Esophagus muscularis mucosa (tissue), 3 donors: ENCODE data around the gene BFSP1.
A peak's percentile ranks its signal among the peaks of the same experiment; 100 is the strongest.

ENCODE experiments used
- POLR2AphosphoS5 ChIP-seq, 2 donors: sonication (generic); formaldehyde crosslinking; IDR thresholded peaks; one replicate each; pipeline ENCODE4 v1.6.1; 2017; ENCODE audit warnings: antibody characterized with exemption in 2 of 2
- TF ChIP-seq, protein P1 (sequence below), 3 experiments: fragments of 200-600 bp in 2 of 3; fragments of 450-650 bp in 1 of 3; sonication (generic) in 2 of 3; IDR thresholded peaks; one replicate each; pipeline ENCODE4 v1.5.1; 2017 to 2019; ENCODE audit warnings: antibody characterized with exemption in 3 of 3, mild to moderate bottlenecking in 2 of 3, moderate library complexity in 1 of 3

DNA sequence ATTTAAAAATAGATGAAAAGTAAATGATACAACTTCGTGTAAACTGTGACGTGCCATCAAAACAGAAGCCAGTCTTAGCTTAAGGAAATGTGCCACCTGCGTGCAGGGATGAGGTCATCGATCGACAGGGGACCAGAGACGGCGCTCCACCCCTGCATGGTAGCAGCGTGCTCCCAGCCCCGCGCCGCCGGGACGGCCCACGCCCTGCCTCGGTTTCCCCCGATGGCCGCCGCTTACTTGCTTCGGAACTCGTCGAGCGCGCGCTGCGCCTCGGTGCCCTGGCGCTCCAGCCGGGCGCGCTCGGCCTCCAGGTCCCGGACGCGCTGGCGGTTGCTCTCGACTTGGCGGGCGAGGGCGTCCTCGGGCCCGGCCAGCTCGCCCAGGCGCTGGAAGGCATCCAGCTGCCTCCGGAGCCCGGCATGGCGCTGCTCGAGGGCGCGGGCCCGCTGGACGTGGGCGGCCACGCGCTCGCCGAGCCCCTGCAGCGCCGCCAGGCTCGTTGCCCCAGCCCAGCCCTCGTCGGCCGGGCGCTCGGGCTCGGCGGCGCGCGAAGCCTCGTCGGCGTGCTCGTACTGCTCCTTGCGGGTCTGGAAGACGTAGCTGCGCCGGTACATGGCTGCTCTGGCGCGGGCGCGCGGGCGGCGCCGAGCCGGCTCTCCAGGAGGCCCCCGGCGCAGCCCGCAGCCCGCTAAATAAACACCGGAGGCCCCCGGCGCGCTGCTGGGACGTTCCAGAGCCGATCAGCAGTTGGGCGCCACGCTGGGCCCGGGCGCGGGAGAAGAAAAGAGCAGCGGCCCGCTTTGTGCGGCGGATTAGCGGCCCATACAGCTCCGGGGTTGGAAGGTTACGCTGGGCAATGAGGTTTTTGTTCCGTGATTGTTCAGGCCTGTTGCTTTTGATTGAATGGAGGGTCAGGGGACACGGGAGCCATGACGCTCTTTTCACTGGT, at the start of gene BFSP1:
- TF ChIP-seq, protein P1, sequence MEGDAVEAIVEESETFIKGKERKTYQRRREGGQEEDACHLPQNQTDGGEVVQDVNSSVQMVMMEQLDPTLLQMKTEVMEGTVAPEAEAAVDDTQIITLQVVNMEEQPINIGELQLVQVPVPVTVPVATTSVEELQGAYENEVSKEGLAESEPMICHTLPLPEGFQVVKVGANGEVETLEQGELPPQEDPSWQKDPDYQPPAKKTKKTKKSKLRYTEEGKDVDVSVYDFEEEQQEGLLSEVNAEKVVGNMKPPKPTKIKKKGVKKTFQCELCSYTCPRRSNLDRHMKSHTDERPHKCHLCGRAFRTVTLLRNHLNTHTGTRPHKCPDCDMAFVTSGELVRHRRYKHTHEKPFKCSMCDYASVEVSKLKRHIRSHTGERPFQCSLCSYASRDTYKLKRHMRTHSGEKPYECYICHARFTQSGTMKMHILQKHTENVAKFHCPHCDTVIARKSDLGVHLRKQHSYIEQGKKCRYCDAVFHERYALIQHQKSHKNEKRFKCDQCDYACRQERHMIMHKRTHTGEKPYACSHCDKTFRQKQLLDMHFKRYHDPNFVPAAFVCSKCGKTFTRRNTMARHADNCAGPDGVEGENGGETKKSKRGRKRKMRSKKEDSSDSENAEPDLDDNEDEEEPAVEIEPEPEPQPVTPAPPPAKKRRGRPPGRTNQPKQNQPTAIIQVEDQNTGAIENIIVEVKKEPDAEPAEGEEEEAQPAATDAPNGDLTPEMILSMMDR (IDR thresholded peaks at IDR 0.05): peak in 1 of 3 experiments; percentile 9
- no peak for TF ChIP-seq POLR2AphosphoS5 (IDR thresholded peaks at IDR 0.05)
